Activated CD8-positive, alpha-beta memory T cell treated with anti-CD3 and anti-CD28 coated beads, Interleukin-2, amount 50 U/mL, for 24 hours (primary cell): ENCODE data around the gene CNKSR3.

Experiments
- DNase-seq: peaks from one replicate; pipeline ENCODE4 v3.0.0-alpha.2; 2020; ENCODE audit errors: extremely low read depth

CNKSR3 gene

GRCh38 chr6:154479351-154479769, 31.1 kb downstream of the CNKSR3 start:
- DNase-seq = no peak

- DNase-seq = no peak
Observed at GRCh38 chr6:154478701-154479060, 31.8 kb downstream of the CNKSR3 start.

GRCh38 chr6:154478021-154478700, 32.3 kb downstream of the CNKSR3 start:
- DNase-seq = no peak

GRCh38 chr6:154476494-154476893, 34.0 kb downstream of the CNKSR3 start:
- no peak for DNase-seq

- no peak for DNase-seq
Observed at GRCh38 chr6:154474648-154475428, 35.6 kb downstream of the CNKSR3 start.

GRCh38 chr6:154473324-154473723, 37.2 kb downstream of the CNKSR3 start:
- no peak for DNase-seq

GRCh38 chr6:154471609-154472362, 38.7 kb downstream of the CNKSR3 start:
- DNase-seq = no peak

GRCh38 chr6:154469306-154469935, 41.1 kb downstream of the CNKSR3 start:
- no peak for DNase-seq

GRCh38 chr6:154468760-154469159, 41.7 kb downstream of the CNKSR3 start:
- DNase-seq = no peak

GRCh38 chr6:154466971-154467679, 43.4 kb downstream of the CNKSR3 start:
- DNase-seq = no peak

- no peak for DNase-seq
Observed at GRCh38 chr6:154466139-154466538, 44.3 kb downstream of the CNKSR3 start.

GRCh38 chr6:154463573-154464419, 46.7 kb downstream of the CNKSR3 start:
- no peak for DNase-seq

GRCh38 chr6:154462425-154462824, 48.1 kb downstream of the CNKSR3 start:
- DNase-seq = no peak

GRCh38 chr6:154461348-154461747, 49.1 kb downstream of the CNKSR3 start:
- DNase-seq = no peak

GRCh38 chr6:154460306-154461071, 50.0 kb downstream of the CNKSR3 start:
- no peak for DNase-seq

- no peak for DNase-seq
Observed at GRCh38 chr6:154459513-154459912, 51.0 kb downstream of the CNKSR3 start.

- no peak for DNase-seq
Observed at GRCh38 chr6:154458565-154459470, 51.7 kb downstream of the CNKSR3 start.

- no peak for DNase-seq
Observed at GRCh38 chr6:154457881-154458284, 52.6 kb downstream of the CNKSR3 start.
